Stimulated activated naive CD8-positive, alpha-beta T cell treated with anti-CD3 and anti-CD28 coated beads, Interleukin-15, Interleukin-2, amounts not matched to agents 100 ng/mL and 50 ng/mL, for 24 hours (primary cell): Measurements from ENCODE around the gene CEP63.

Experiments
- H3K27ac Mint-ChIP-seq: one replicate; pipeline ENCODE4 v1.8.0; 2021; ENCODE audit warnings: mild to moderate bottlenecking, mixed read lengths
- H3K27me3 Mint-ChIP-seq: one replicate; pipeline ENCODE4 v1.8.0; 2021; ENCODE audit warnings: mixed read lengths
- H3K36me3 Mint-ChIP-seq: one replicate; pipeline ENCODE4 v1.8.0; 2021; ENCODE audit warnings: low read depth, mixed read lengths
- H3K4me1 Mint-ChIP-seq: one replicate; pipeline ENCODE4 v1.8.0; 2021; ENCODE audit warnings: low read depth, mixed read lengths
- H3K4me3 Mint-ChIP-seq: one replicate; pipeline ENCODE4 v1.8.0; 2021; ENCODE audit warnings: mild to moderate bottlenecking, mixed read lengths
- H3K9me3 Mint-ChIP-seq: one replicate; pipeline ENCODE4 v1.8.0; 2021; ENCODE audit warnings: mixed read lengths

The CEP63 gene

GRCh38 chr3:134600206-134600605, 114.3 kb downstream of the CEP63 start:
- peaks cover 10% of the 10 kb centered on the region for H3K27me3 Mint-ChIP-seq
- no peaks in the 10 kb centered on the region for H3K36me3 Mint-ChIP-seq
- no peak overlapping the region for H3K4me3 Mint-ChIP-seq
- no peaks in the 10 kb centered on the region for H3K9me3 Mint-ChIP-seq
- peaks cover 8% of the 10 kb centered on the region for H3K4me1 Mint-ChIP-seq
- no peak overlapping the region for H3K27ac Mint-ChIP-seq

- Mint-ChIP-seq H3K36me3 (no peaks in the 10 kb centered on the region), H3K9me3 (no peaks in the 10 kb centered on the region), H3K27ac (no peak overlapping the region), H3K27me3 (peaks cover 12% of the 10 kb centered on the region), H3K4me1 (peaks cover 8% of the 10 kb centered on the region), H3K4me3 (peak overlapping the region; percentile 33)
Observed at GRCh38 chr3:134600685-134601463, 115.0 kb downstream of the CEP63 start.

GRCh38 chr3:134601539-134602439, 115.9 kb downstream of the CEP63 start:
- no peaks in the 10 kb centered on the region for H3K9me3 Mint-ChIP-seq
- H3K4me3 Mint-ChIP-seq = no peak overlapping the region
- H3K36me3 Mint-ChIP-seq = no peaks in the 10 kb centered on the region
- H3K4me1 Mint-ChIP-seq = peaks cover 8% of the 10 kb centered on the region
- no peak overlapping the region for H3K27ac Mint-ChIP-seq
- peaks cover 14% of the 10 kb centered on the region for H3K27me3 Mint-ChIP-seq

GRCh38 chr3:134602440-134602814, 116.6 kb downstream of the CEP63 start:
- Mint-ChIP-seq H3K4me1 (peaks cover 8% of the 10 kb centered on the region), H3K36me3 (no peaks in the 10 kb centered on the region), H3K9me3 (no peaks in the 10 kb centered on the region), H3K27me3 (peaks cover 14% of the 10 kb centered on the region), H3K4me3 (no peak overlapping the region), H3K27ac (no peak overlapping the region)

GRCh38 chr3:134603480-134603879, 117.6 kb downstream of the CEP63 start:
- no peak overlapping the region for H3K27ac Mint-ChIP-seq
- peaks cover 8% of the 10 kb centered on the region for H3K4me1 Mint-ChIP-seq
- no peaks in the 10 kb centered on the region for H3K36me3 Mint-ChIP-seq
- H3K9me3 Mint-ChIP-seq = no peaks in the 10 kb centered on the region
- H3K4me3 Mint-ChIP-seq = no peak overlapping the region
- peaks cover 14% of the 10 kb centered on the region for H3K27me3 Mint-ChIP-seq

- H3K4me3 Mint-ChIP-seq = no peak overlapping the region
- no peaks in the 10 kb centered on the region for H3K9me3 Mint-ChIP-seq
- H3K4me1 Mint-ChIP-seq = peaks cover 8% of the 10 kb centered on the region
- H3K27me3 Mint-ChIP-seq = peaks cover 14% of the 10 kb centered on the region
- no peak overlapping the region for H3K27ac Mint-ChIP-seq
- no peaks in the 10 kb centered on the region for H3K36me3 Mint-ChIP-seq
Observed at GRCh38 chr3:134603956-134604355, 118.1 kb downstream of the CEP63 start.

- Mint-ChIP-seq H3K9me3 (no peaks in the 10 kb centered on the region), H3K4me1 (peaks cover 5% of the 10 kb centered on the region), H3K27me3 (peaks cover 4% of the 10 kb centered on the region), H3K27ac (no peak overlapping the region), H3K36me3 (no peaks in the 10 kb centered on the region), H3K4me3 (no peak overlapping the region)
Observed at GRCh38 chr3:134605556-134605955, 119.7 kb downstream of the CEP63 start.

GRCh38 chr3:134606033-134607025, 120.5 kb downstream of the CEP63 start:
- Mint-ChIP-seq H3K36me3 (no peaks in the 10 kb centered on the region), H3K27me3 (peaks cover 4% of the 10 kb centered on the region), H3K4me1 (no peaks in the 10 kb centered on the region), H3K4me3 (no peak overlapping the region), H3K9me3 (no peaks in the 10 kb centered on the region), H3K27ac (no peak overlapping the region)

- Mint-ChIP-seq H3K36me3 (no peaks in the 10 kb centered on the region), H3K27ac (no peak overlapping the region), H3K9me3 (no peaks in the 10 kb centered on the region), H3K4me3 (no peak overlapping the region), H3K27me3 (peaks cover 4% of the 10 kb centered on the region), H3K4me1 (no peaks in the 10 kb centered on the region)
Observed at GRCh38 chr3:134607054-134608022, 121.5 kb downstream of the CEP63 start.

GRCh38 chr3:134608023-134608770, 122.3 kb downstream of the CEP63 start:
- Mint-ChIP-seq H3K9me3 (no peaks in the 10 kb centered on the region), H3K4me1 (no peaks in the 10 kb centered on the region), H3K27me3 (peaks cover 4% of the 10 kb centered on the region), H3K27ac (no peak overlapping the region), H3K4me3 (no peak overlapping the region), H3K36me3 (no peaks in the 10 kb centered on the region)

GRCh38 chr3:134608771-134609435, 123.0 kb downstream of the CEP63 start:
- Mint-ChIP-seq H3K4me1 (no peaks in the 10 kb centered on the region), H3K4me3 (no peak overlapping the region), H3K27ac (no peak overlapping the region), H3K9me3 (no peaks in the 10 kb centered on the region), H3K36me3 (no peaks in the 10 kb centered on the region), H3K27me3 (peaks cover 4% of the 10 kb centered on the region)

GRCh38 chr3:134609821-134610431, 124.1 kb downstream of the CEP63 start:
- Mint-ChIP-seq H3K27ac (no peak overlapping the region), H3K4me1 (no peaks in the 10 kb centered on the region), H3K36me3 (no peaks in the 10 kb centered on the region), H3K4me3 (no peak overlapping the region), H3K9me3 (no peaks in the 10 kb centered on the region), H3K27me3 (peaks cover 4% of the 10 kb centered on the region)
